ENCODE data around the gene MEAK7.

MEAK7 gene

DNA sequence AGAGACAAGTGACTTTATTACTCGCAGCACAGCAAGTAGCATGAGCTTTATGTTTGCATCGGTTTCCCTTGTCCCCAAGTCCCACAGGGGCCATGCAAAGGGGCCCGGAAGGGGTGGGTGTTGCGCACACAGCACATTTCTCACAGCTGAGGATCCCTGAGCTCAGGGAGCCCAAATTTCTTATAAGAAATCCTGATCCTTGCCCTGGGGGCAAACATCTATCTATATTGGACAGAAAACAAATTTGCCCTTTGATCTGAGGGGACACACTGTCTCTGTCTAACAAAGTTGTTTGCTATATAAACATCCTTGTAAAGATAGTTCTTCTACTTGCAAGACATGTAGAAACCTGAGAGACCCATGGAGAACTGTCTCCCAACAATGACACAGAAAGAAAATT, 35.7 kb upstream of the MEAK7 start:
- peaks cover 15% of the 10 kb centered on the region for H3K27me3 ChIP-seq (ENCODE audit: control insufficient read depth, low read length)

GRCh38 chr16:84538222-84538840, 33.9 kb upstream of the MEAK7 start:
- Histone ChIP-seq H3K27ac (ENCODE audit: low read depth, low read length) (no peak overlapping the region), H3K4me3 (ENCODE audit: low read length) (no peak overlapping the region), H4K20me1 (ENCODE audit: control insufficient read depth, insufficient read depth, low read depth, low read length) (no peaks in the 10 kb centered on the region), H3K4me2 (ENCODE audit: low read length) (no peak overlapping the region), H3F3A (ENCODE audit: control insufficient read depth, insufficient read depth) (no peaks in the 10 kb centered on the region), H3K79me2 (ENCODE audit: control insufficient read depth, low read length) (no peaks in the 10 kb centered on the region), H3K27me3 (ENCODE audit: control insufficient read depth, low read length) (peaks cover 8% of the 10 kb centered on the region; the same call in 1 of the 2 replicates), H3K36me3 (ENCODE audit: control insufficient read depth, low read length) (no peaks in the 10 kb centered on the region), H3K4me1 (ENCODE audit: control insufficient read depth, low read length) (no peaks in the 10 kb centered on the region), H3K9me2 (replicated peaks; ENCODE audit: control insufficient read depth, low read length) (no peaks in the 10 kb centered on the region), H3K9me3 (ENCODE audit: control insufficient read depth, insufficient read depth, low read length) (no peaks in the 10 kb centered on the region)
- no peak for TF ChIP-seq CTCF (IDR thresholded peaks at IDR 0.05; ENCODE audit: low read depth, low read length, poor library complexity, severe bottlenecking)
- no peak for TF ChIP-seq EZH2phosphoT487 (IDR thresholded peaks at IDR 0.05; ENCODE audit: borderline replicate concordance, low read length)

More for the DNA sequence above, 35.7 kb upstream of the MEAK7 start:
- Histone ChIP-seq H3K36me3 (ENCODE audit: control insufficient read depth, low read length) (no peaks in the 10 kb centered on the region), H4K20me1 (ENCODE audit: control insufficient read depth, insufficient read depth, low read depth, low read length) (no peaks in the 10 kb centered on the region), H3K79me2 (ENCODE audit: control insufficient read depth, low read length) (no peaks in the 10 kb centered on the region), H3K4me3 (ENCODE audit: low read length) (no peak overlapping the region), H3K27ac (ENCODE audit: low read depth, low read length) (no peak overlapping the region), H3K9me2 (replicated peaks; ENCODE audit: control insufficient read depth, low read length) (no peaks in the 10 kb centered on the region), H3K4me1 (ENCODE audit: control insufficient read depth, low read length) (no peaks in the 10 kb centered on the region), H3K4me2 (ENCODE audit: low read length) (no peak overlapping the region), H3F3A (ENCODE audit: control insufficient read depth, insufficient read depth) (no peaks in the 10 kb centered on the region), H3K9me3 (ENCODE audit: control insufficient read depth, insufficient read depth, low read length) (no peaks in the 10 kb centered on the region)
- TF ChIP-seq EZH2phosphoT487 (IDR thresholded peaks at IDR 0.05; ENCODE audit: borderline replicate concordance, low read length) (no peak), CTCF (IDR thresholded peaks at IDR 0.05; ENCODE audit: low read depth, low read length, poor library complexity, severe bottlenecking) (no peak)

DNA sequence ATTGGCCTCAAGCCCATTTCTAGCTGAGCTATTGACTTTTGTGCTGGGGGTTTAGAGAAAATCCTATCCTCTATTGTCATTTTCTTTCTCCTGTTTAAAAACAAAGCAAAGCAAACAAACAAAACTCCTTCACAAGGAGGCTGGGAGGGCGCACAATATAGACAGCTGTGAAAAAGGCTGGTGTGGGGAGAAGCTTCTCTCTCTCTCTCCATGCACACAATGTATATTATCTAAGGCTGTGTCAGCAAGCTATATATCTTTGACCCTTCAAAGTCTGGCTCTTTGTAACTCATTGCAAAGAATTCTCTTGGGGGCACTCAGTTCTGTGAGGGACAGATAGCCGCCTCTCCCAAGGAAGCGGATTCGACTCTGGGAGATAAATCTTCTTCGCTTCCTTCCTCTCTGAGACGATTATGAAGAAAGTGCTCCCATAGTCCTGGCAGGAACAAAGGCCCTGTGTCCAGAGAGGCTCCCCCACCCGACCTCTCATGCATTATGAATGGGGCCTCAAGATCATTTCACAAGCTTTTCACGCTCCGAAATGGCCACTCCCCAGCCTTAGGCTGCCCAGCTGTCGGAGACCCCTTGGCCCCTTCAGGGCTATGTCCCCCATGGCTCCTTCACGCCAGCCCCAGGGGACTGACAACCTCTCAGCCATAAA, 33.2 kb upstream of the MEAK7 start:
- TF ChIP-seq EZH2phosphoT487 (IDR thresholded peaks at IDR 0.05; ENCODE audit: borderline replicate concordance, low read length): no peak
- no peak for TF ChIP-seq CTCF (IDR thresholded peaks at IDR 0.05; ENCODE audit: low read depth, low read length, poor library complexity, severe bottlenecking)
- Histone ChIP-seq H3K27ac (ENCODE audit: low read depth, low read length) (no peak overlapping the region), H3K4me3 (ENCODE audit: low read length) (no peak overlapping the region), H3K36me3 (ENCODE audit: control insufficient read depth, low read length) (no peaks in the 10 kb centered on the region), H3F3A (ENCODE audit: control insufficient read depth, insufficient read depth) (no peaks in the 10 kb centered on the region), H3K9me3 (ENCODE audit: control insufficient read depth, insufficient read depth, low read length) (no peaks in the 10 kb centered on the region), H3K4me1 (ENCODE audit: control insufficient read depth, low read length) (no peaks in the 10 kb centered on the region), H3K27me3 (ENCODE audit: control insufficient read depth, low read length) (peaks cover 10% of the 10 kb centered on the region), H4K20me1 (ENCODE audit: control insufficient read depth, insufficient read depth, low read depth, low read length) (no peaks in the 10 kb centered on the region), H3K9me2 (replicated peaks; ENCODE audit: control insufficient read depth, low read length) (no peaks in the 10 kb centered on the region), H3K4me2 (ENCODE audit: low read length) (no peak overlapping the region), H3K79me2 (ENCODE audit: control insufficient read depth, low read length) (no peaks in the 10 kb centered on the region)

Data from DOHH2 (cell line).